Esophagus muscularis mucosa (tissue), 4 donors: ENCODE measurements around the gene ZNRF2. TPM values are rescaled to one million over a fixed set of nuclear protein-coding genes. Genes with fewer than 3 reads are reported as not detected.

Experiments
- DNase-seq: peaks from one replicate; pipeline ENCODE4 v3.0.0-alpha.2; 2017; ENCODE audit errors: extremely low spot score
- H3K27ac ChIP-seq, 4 donors: fragments of 200-600 bp; sonication (generic); replicated peaks in 1 of 4; 1 replicate in 3 of 4; 2 replicates in 1 of 4; pipeline ENCODE4 v1.5.1; 2016 to 2019; ENCODE audit warnings: mild to moderate bottlenecking in 1 of 4
- H3K27me3 ChIP-seq, 4 donors: fragments of 200-600 bp; sonication (generic); one replicate each; pipeline versions ENCODE4 v1.5.1 to v1.6.0; 2016 to 2019
- H3K36me3 ChIP-seq, 4 donors: fragments of 200-600 bp; sonication (generic); one replicate each; pipeline ENCODE4 v1.5.1; 2016 to 2019
- H3K4me1 ChIP-seq, 4 donors: fragments of 200-600 bp; sonication (generic); one replicate each; pipeline ENCODE4 v1.5.1; 2016 to 2019
- H3K4me3 ChIP-seq, 4 donors: fragments of 200-600 bp; sonication (generic); 1 replicate in 2 of 4; 2 replicates in 2 of 4; pipeline ENCODE4 v1.5.1; 2016 to 2019; ENCODE audit warnings: mild to moderate bottlenecking in 4 of 4, moderate library complexity in 1 of 4
- H3K9me3 ChIP-seq, 4 donors: fragments of 200-600 bp; sonication (generic); 1 replicate in 3 of 4; 2 replicates in 1 of 4; pipeline ENCODE4 v1.5.1; 2016 to 2019
- CTCF ChIP-seq, 3 experiments: fragments of 200-600 bp in 2 of 3; fragments of 450-650 bp in 1 of 3; sonication (generic) in 2 of 3; IDR thresholded peaks; one replicate each; pipeline ENCODE4 v1.5.1; 2017 to 2019; ENCODE audit warnings: antibody characterized with exemption in 3 of 3, mild to moderate bottlenecking in 2 of 3, moderate library complexity in 1 of 3
- EP300 ChIP-seq: sonication (generic); formaldehyde crosslinking; IDR thresholded peaks from one replicate; pipeline ENCODE4 v1.6.1; 2017; ENCODE audit warnings: antibody characterized with exemption
- POLR2A ChIP-seq: fragments of 450-650 bp; IDR thresholded peaks from one replicate; pipeline ENCODE4 v1.6.1; 2017; ENCODE audit warnings: antibody characterized with exemption, moderate library complexity, mild to moderate bottlenecking, low read depth
- POLR2AphosphoS5 ChIP-seq, 2 donors: sonication (generic); formaldehyde crosslinking; IDR thresholded peaks; one replicate each; pipeline ENCODE4 v1.6.1; 2017; ENCODE audit warnings: antibody characterized with exemption in 2 of 2
- whole genome bisulfite sequencing: methylation state at CpG from one replicate; pipeline ENCODE4 v1.1.5; 2018; 5-methylcytosine and 5-hydroxymethylcytosine counted together
- intact Hi-C: fragments of 100-400 bp; cut with DNase I; formaldehyde crosslinking; loops from one replicate; pipeline ENCODE4 v1.15.1; 2023
- total RNA-seq, 4 donors: library from RNA; depleted of rRNA; stranded (reverse); fragments of >200 nt; gene quantifications; one replicate each; pipeline versions ENCODE4 v1.1.0 to v1.2.1, GENCODE V29; 2016

ZNRF2 gene
- total RNA-seq, 4 donors from 2014 or later, result 16.9 to 23.5 (median 20.2) TPM

- Histone ChIP-seq H3K4me3 (peak overlapping the region; percentile 10 to 40 (median 40)), H3K27ac (peak overlapping the region; percentile 59 to 71 (median 66)), H3K36me3 (no peaks in the 10 kb centered on the region), H3K27me3 (no peaks in the 10 kb centered on the region), H3K4me1 (peaks cover 13 to 41% (median 32%) of the 10 kb centered on the region in 4 donors), H3K9me3 (no peaks in the 10 kb centered on the region)
- intact Hi-C loops, result no loop called here
- WGBS, result 43% methylated on average over 4 of the region's 4 CpGs
- TF ChIP-seq CTCF (IDR thresholded peaks at IDR 0.05), result no peak
- peak; percentile 18 to 36 for TF ChIP-seq POLR2AphosphoS5 (IDR thresholded peaks at IDR 0.05)
- TF ChIP-seq POLR2A, result no peak
- DNase-seq, result no peak
Measured at GRCh38 chr7:30322271-30323005, 38.0 kb downstream of the ZNRF2 start.

DNA sequence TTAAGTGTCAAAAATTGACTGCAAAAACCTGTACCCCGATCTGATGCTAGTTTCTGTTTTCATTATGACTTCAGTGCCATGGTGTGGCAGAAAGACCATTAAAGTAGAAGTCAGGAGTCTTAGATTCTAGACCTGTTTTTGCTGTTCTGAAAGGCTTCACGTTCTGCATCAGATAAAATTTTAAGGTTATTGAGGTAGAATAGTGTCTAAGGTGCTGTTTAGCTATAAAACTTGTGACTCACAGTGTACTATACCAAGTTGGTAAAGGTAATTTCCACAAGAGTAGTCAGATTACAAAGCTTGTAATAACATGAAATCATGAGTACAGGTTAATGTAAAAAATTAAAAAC, 38.6 kb downstream of the ZNRF2 start:
- H3K27me3 ChIP-seq, result no peaks in the 10 kb centered on the region
- H3K4me3 ChIP-seq, result peak overlapping the region in 1 of 4 donors; percentile 40
- intact Hi-C loops, result no loop called here
- peak overlapping the region; percentile 59 to 71 (median 66) for H3K27ac ChIP-seq
- H3K9me3 ChIP-seq, result no peaks in the 10 kb centered on the region
- no peaks in the 10 kb centered on the region for H3K36me3 ChIP-seq
- H3K4me1 ChIP-seq, result peaks cover 18 to 41% (median 34%) of the 10 kb centered on the region in 4 donors
- DNase-seq, result no peak
- TF ChIP-seq POLR2AphosphoS5 (IDR thresholded peaks at IDR 0.05), result no peak
- TF ChIP-seq CTCF (IDR thresholded peaks at IDR 0.05), result no peak
- TF ChIP-seq POLR2A, result no peak
- no peak for TF ChIP-seq EP300
- 63% methylated on average over 2 of the region's 2 CpGs for WGBS

- 17% methylated on average over 1 of the region's 1 CpG for WGBS
- Histone ChIP-seq H3K4me1 (peaks cover 11 to 44% (median 38%) of the 10 kb centered on the region in 4 donors), H3K27me3 (no peaks in the 10 kb centered on the region), H3K4me3 (no peak overlapping the region), H3K36me3 (no peaks in the 10 kb centered on the region), H3K27ac (no peak overlapping the region), H3K9me3 (no peaks in the 10 kb centered on the region)
- intact Hi-C loops, result no loop called here
- TF ChIP-seq POLR2A (no peak), EP300 (no peak), CTCF (IDR thresholded peaks at IDR 0.05) (no peak), POLR2AphosphoS5 (IDR thresholded peaks at IDR 0.05) (no peak)
- no peak for DNase-seq
Measured at GRCh38 chr7:30327813-30328212, 43.4 kb downstream of the ZNRF2 start.

DNA sequence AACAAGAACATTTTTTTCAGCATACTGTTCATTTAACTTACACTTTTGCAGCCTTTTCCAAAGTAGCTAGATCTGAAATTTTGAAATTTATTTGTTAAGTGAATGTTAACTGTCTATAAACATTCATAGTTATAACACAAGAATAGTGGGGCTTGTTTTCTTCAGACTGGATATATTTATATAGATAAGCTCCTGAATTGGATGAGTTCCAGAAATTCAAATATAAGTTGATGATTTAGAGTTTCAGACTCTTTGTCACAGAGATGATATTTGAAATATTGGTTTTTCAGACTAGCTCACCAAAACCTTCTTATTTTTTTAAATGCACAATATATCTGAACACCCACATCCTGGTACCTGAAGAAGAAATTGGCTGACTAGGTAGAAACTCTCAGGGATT, 44.0 kb downstream of the ZNRF2 start:
- no peak for TF ChIP-seq EP300
- no peak for TF ChIP-seq POLR2A
- TF ChIP-seq POLR2AphosphoS5 (IDR thresholded peaks at IDR 0.05), result no peak
- TF ChIP-seq CTCF (IDR thresholded peaks at IDR 0.05), result no peak
- no peaks in the 10 kb centered on the region for H3K36me3 ChIP-seq
- H3K9me3 ChIP-seq, result no peaks in the 10 kb centered on the region
- DNase-seq, result no peak
- H3K4me1 ChIP-seq, result peaks cover 11 to 38% (median 33%) of the 10 kb centered on the region in 4 donors
- no peak overlapping the region for H3K4me3 ChIP-seq
- intact Hi-C loops, result no loop called here
- no peaks in the 10 kb centered on the region for H3K27me3 ChIP-seq
- H3K27ac ChIP-seq, result no peak overlapping the region

DNA sequence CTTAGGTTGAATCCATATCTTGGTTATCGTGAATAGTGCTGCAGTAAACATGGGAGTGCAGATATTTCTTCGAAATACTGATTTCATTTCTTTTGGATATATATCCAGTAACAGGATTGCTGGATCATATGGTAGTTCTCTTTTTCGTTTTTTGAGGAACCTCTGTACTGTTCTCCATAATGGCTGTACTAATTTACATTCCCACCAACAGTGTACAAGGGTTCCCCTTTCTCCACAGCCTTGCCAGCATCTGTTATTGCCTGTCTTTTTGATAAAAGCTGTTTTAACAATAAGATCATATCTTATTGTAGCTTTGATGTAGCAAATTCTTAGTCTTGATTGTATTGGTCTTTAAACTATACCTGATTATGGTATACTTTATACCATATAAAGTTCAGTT, 45.3 kb downstream of the ZNRF2 start:
- H3K4me1 ChIP-seq, result peaks cover 11 to 41% (median 34%) of the 10 kb centered on the region in 4 donors
- H3K4me3 ChIP-seq, result no peak overlapping the region
- H3K27me3 ChIP-seq, result no peaks in the 10 kb centered on the region
- H3K27ac ChIP-seq, result peak overlapping the region in 1 of 4 donors; percentile 13
- H3K36me3 ChIP-seq, result no peaks in the 10 kb centered on the region
- no peaks in the 10 kb centered on the region for H3K9me3 ChIP-seq
- intact Hi-C loops, result no loop called here
- WGBS, result 74% methylated on average over 3 of the region's 3 CpGs
- no peak for TF ChIP-seq CTCF (IDR thresholded peaks at IDR 0.05)
- no peak for TF ChIP-seq POLR2AphosphoS5 (IDR thresholded peaks at IDR 0.05)
- TF ChIP-seq EP300, result no peak
- no peak for TF ChIP-seq POLR2A
- DNase-seq, result no peak
